Spleen (tissue), 11 donors: ENCODE data around the gene ZBTB7C. TPM values are rescaled to one million over a fixed set of nuclear protein-coding genes. Genes with fewer than 3 reads are reported as not detected.
A peak's percentile ranks its signal among the peaks of the same experiment; 100 is the strongest.

Experiments used
- DNase-seq: peaks from one replicate; pipeline ENCODE4 v3.0.0-alpha.2; 2020
- H3K27ac ChIP-seq, 8 donors: fragments of 200-600 bp; sonication (generic) in 7 of 8; 1 replicate in 4 of 8; 2 replicates in 4 of 8; pipeline versions ENCODE4 v1.5.0 to v1.8.0; 2016 to 2021; ENCODE audit warnings: inconsistent platforms in 4 of 8, mild to moderate bottlenecking in 4 of 8, moderate library complexity in 1 of 8
- H3K27me3 ChIP-seq, 7 donors: fragments of 200-600 bp; sonication (generic) in 6 of 7; replicated peaks in 1 of 7; 1 replicate in 4 of 7; 2 replicates in 3 of 7; pipeline versions ENCODE4 v1.5.0 to v1.8.0; 2016 to 2021; ENCODE audit warnings: inconsistent platforms in 3 of 7, mild to moderate bottlenecking in 1 of 7
- H3K36me3 ChIP-seq, 6 donors: fragments of 200-600 bp; sonication (generic) in 5 of 6; 1 replicate in 4 of 6; 2 replicates in 2 of 6; pipeline versions ENCODE4 v1.5.0 to v1.8.0; 2016 to 2021; ENCODE audit warnings: inconsistent platforms in 2 of 6
- H3K4me1 ChIP-seq, 6 donors: fragments of 200-600 bp; sonication (generic) in 5 of 6; 1 replicate in 3 of 6; 2 replicates in 3 of 6; pipeline versions ENCODE4 v1.5.0 to v1.8.0; 2016 to 2021; ENCODE audit warnings: inconsistent platforms in 3 of 6
- H3K4me3 ChIP-seq, 8 donors: fragments of 200-600 bp; sonication (generic) in 7 of 8; 1 replicate in 4 of 8; 2 replicates in 4 of 8; pipeline versions ENCODE4 v1.5.0 to v1.8.0; 2016 to 2021; ENCODE audit warnings: inconsistent platforms in 4 of 8, mild to moderate bottlenecking in 4 of 8, moderate library complexity in 2 of 8
- H3K9me3 ChIP-seq, 8 donors: fragments of 200-600 bp; sonication (generic) in 7 of 8; 1 replicate in 4 of 8; 2 replicates in 4 of 8; pipeline versions ENCODE4 v1.5.0 to v1.8.0; 2016 to 2021; ENCODE audit warnings: inconsistent platforms in 4 of 8
- CTCF ChIP-seq, 11 experiments: fragments of 200-600 bp in 7 of 11; fragments of 450-650 bp in 4 of 11; sonication (generic) in 4 of 11; IDR thresholded peaks in 8 of 11; conservative IDR thresholded peaks in 3 of 11; 1 replicate in 7 of 11; 2 replicates in 4 of 11; pipeline versions ENCODE4 v1.4.0 to v1.8.0; 2016 to 2021; ENCODE audit warnings: antibody characterized with exemption in 11 of 11, inconsistent platforms in 4 of 11, mild to moderate bottlenecking in 1 of 11
- POLR2A ChIP-seq, 3 donors: fragments of 450-650 bp; IDR thresholded peaks; one replicate each; pipeline ENCODE4 v1.5.1; 2017; ENCODE audit warnings: antibody characterized with exemption in 3 of 3, mild to moderate bottlenecking in 1 of 3
- POLR2AphosphoS5 ChIP-seq, 3 donors: sonication (generic); formaldehyde crosslinking; IDR thresholded peaks; one replicate each; pipeline ENCODE4 v1.5.1; 2017; ENCODE audit warnings: antibody characterized with exemption in 3 of 3
- WGBS, 5 donors: extraction: QIAGEN DNeasy Blood & Tissue Kit in 3 of 5; methylation state at CpG; one replicate each; pipeline versions ENCODE4 v1.1.5 to v1.1.7; 2013 to 2018; 5-methylcytosine and 5-hydroxymethylcytosine counted together
- intact Hi-C: fragments of 100-400 bp; cut with DNase I; formaldehyde crosslinking; loops from one replicate; pipeline ENCODE4 v1.15.0; 2023; ENCODE audit warnings: low total_unique reads
- polyA plus RNA-seq, 3 donors: library from polyadenylated mRNA; stranded (reverse); fragments of 200-250 nt; gene quantifications; one replicate each; pipeline ENCODE4 v1.2.1, GENCODE V29; 2013
- total RNA-seq, 7 donors: library from RNA; depleted of rRNA in 3 of 7; stranded (reverse); fragments of >200 nt in 3 of 7; fragmentation: NEBNext Ultra II Directional in 4 of 7; extraction: Animal tissue kit (Norgen Biotek cat#: 25700) in 4 of 7; gene quantifications; one replicate each; pipeline versions ENCODE4 v1.1.0 to v1.2.1, GENCODE V29; 2016 to 2021
- donor health status: healthy with polysubstance abuse.
- donor health status: DM: no; HTN: no; CAD: no; lungs with moderate emphysema.
- donor health status: DM: no; HTN: no; CAD: no.
- donor health status: Bipolar disorder and iron deficiency.
- donor health status: healthy.
- donor health status: DM: no; HTN: no; CAD: no.
- donor health status: DM: yes; HTN: yes; CAD: no.

Gene ZBTB7C
- total and polyA plus RNA-seq, 10 donors, result 1.00 to 64.2 (median 18.8) TPM

- peak; percentile 45 for DNase-seq
- H3K4me1 ChIP-seq, result peaks cover 0 to 55% (median 14%) of the 10 kb centered on the region in 6 donors
- no peak overlapping the region for H3K27ac ChIP-seq
- TF ChIP-seq POLR2A (IDR thresholded peaks at IDR 0.05), result no peak
- TF ChIP-seq POLR2AphosphoS5 (IDR thresholded peaks at IDR 0.05), result no peak
- TF ChIP-seq CTCF (IDR thresholded peaks at IDR 0.05 in 8 of 11, conservative IDR thresholded peaks at IDR 0.05 in 3 of 11), result no peak
- peaks cover 0 to 2% (median 0%) of the 10 kb centered on the region in 7 donors for H3K27me3 ChIP-seq
- no peak overlapping the region for H3K4me3 ChIP-seq
- no peaks in the 10 kb centered on the region for H3K36me3 ChIP-seq
- intact Hi-C loops, result no loop called here
- WGBS, 5 donors, result 91 to 95% (median 94%) methylated on average over 1 to 3 of the region's 3 CpGs
- H3K9me3 ChIP-seq, result no peaks in the 10 kb centered on the region
Measured at GRCh38 chr18:48338915-48339314, 70.3 kb downstream of the ZBTB7C start.

GRCh38 chr18:48337053-48337452, 72.1 kb downstream of the ZBTB7C start:
- WGBS, 5 donors, result 75 to 83% (median 82%) methylated on average over 2 of the region's 2 CpGs
- Histone ChIP-seq H3K9me3 (no peaks in the 10 kb centered on the region), H3K4me1 (peaks cover 2 to 47% (median 16%) of the 10 kb centered on the region in 6 donors), H3K4me3 (no peak overlapping the region), H3K27me3 (peaks cover 0 to 7% (median 0%) of the 10 kb centered on the region in 7 donors), H3K36me3 (no peaks in the 10 kb centered on the region), H3K27ac (no peak overlapping the region)
- intact Hi-C loops, result no loop called here
- TF ChIP-seq CTCF (IDR thresholded peaks at IDR 0.05 in 8 of 11, conservative IDR thresholded peaks at IDR 0.05 in 3 of 11) (no peak), POLR2A (IDR thresholded peaks at IDR 0.05) (no peak), POLR2AphosphoS5 (IDR thresholded peaks at IDR 0.05) (no peak)
- DNase-seq, result peak; percentile 39

- no peak for DNase-seq
Measured at GRCh38 chr18:48336332-48336731, 72.9 kb downstream of the ZBTB7C start.

GRCh38 chr18:48335829-48336228, 73.4 kb downstream of the ZBTB7C start:
- Histone ChIP-seq H3K27ac (no peak overlapping the region), H3K4me3 (no peak overlapping the region), H3K27me3 (peaks cover 0 to 7% (median 0%) of the 10 kb centered on the region in 7 donors), H3K36me3 (no peaks in the 10 kb centered on the region), H3K9me3 (no peaks in the 10 kb centered on the region), H3K4me1 (peaks cover 2 to 37% (median 14%) of the 10 kb centered on the region in 6 donors)
- intact Hi-C loops, result no loop called here
- WGBS, 5 donors, result 70 to 85% (median 80%) methylated on average over 4 of the region's 4 CpGs
- no peak for DNase-seq
- TF ChIP-seq POLR2A (IDR thresholded peaks at IDR 0.05), result no peak
- TF ChIP-seq CTCF (IDR thresholded peaks at IDR 0.05 in 8 of 11, conservative IDR thresholded peaks at IDR 0.05 in 3 of 11), result no peak
- TF ChIP-seq POLR2AphosphoS5 (IDR thresholded peaks at IDR 0.05), result no peak

More at GRCh38 chr18:48336332-48336731, 72.9 kb downstream of the ZBTB7C start:
- WGBS, 5 donors, result 73 to 88% (median 76%) methylated on average over 8 of the region's 8 CpGs
- H3K36me3 ChIP-seq, result no peaks in the 10 kb centered on the region
- no peak overlapping the region for H3K27ac ChIP-seq
- H3K27me3 ChIP-seq, result peaks cover 0 to 7% (median 0%) of the 10 kb centered on the region in 7 donors
- no peaks in the 10 kb centered on the region for H3K9me3 ChIP-seq
- H3K4me1 ChIP-seq, result peaks cover 2 to 42% (median 14%) of the 10 kb centered on the region in 6 donors
- intact Hi-C loops, result no loop called here
- TF ChIP-seq POLR2AphosphoS5 (IDR thresholded peaks at IDR 0.05) (no peak), POLR2A (IDR thresholded peaks at IDR 0.05) (no peak), CTCF (IDR thresholded peaks at IDR 0.05 in 8 of 11, conservative IDR thresholded peaks at IDR 0.05 in 3 of 11) (peak in 3 of 11 experiments; percentile 16 to 36 (median 29))
- H3K4me3 ChIP-seq, result no peak overlapping the region
